ENCODE results near the gene MYCN. TPM values are rescaled to one million over a fixed set of nuclear protein-coding genes. Genes with fewer than 3 reads are reported as not detected.

Gene MYCN
- 0.18 TPM in 1 of 3 replicates, not detected in the others for polyA plus RNA-seq
- polyA plus RNA-seq (2011; ENCODE audit: low read depth) = 0.26 TPM
- polyA plus RNA-seq (2011; cell fraction: cytosol; rRNA removed) = 0.02 TPM in 1 of 2 replicates, not detected in the other
- polyA plus RNA-seq (2011; cell fraction: nucleus; rRNA removed) = 0.06 and 0.08 TPM in 2 replicates
- polyA plus RNA-seq (2012; ENCODE audit: low replicate concordance) = 0.08 and 0.15 TPM in 2 replicates
- 0.66 TPM in 1 of 3 replicates, not detected in the others for polyA minus RNA-seq
- polyA minus RNA-seq (2011; cell fraction: cytosol; rRNA and poly(A)+ RNA removed) = not detected
- not detected in 2 replicates for polyA minus RNA-seq (2011; cell fraction: nucleus; rRNA and poly(A)+ RNA removed)

- FAIRE-seq = no peak
- H2AFZ ChIP-seq (ENCODE audit: control insufficient read depth, low read length) = no peak within 1 kb of the TSS
- no peaks in the 10 kb centered on the region for H3K36me3 ChIP-seq (ENCODE audit: control insufficient read depth in 2 of 2, extremely low read depth in 1 of 2, insufficient read depth in 2 of 2, low read length in 2 of 2)
- no peaks in the 10 kb centered on the region for H4K20me1 ChIP-seq (ENCODE audit: control insufficient read depth, extremely low read depth, insufficient read depth, low read length)
- TF ChIP-seq CTCF (optimal IDR thresholded peaks at IDR 0.05 in 1 of 3, IDR thresholded peaks at IDR 0.05 in 1 of 3, conservative IDR thresholded peaks at IDR 0.05 in 1 of 3; ENCODE audit: extremely low read depth in 1 of 3, insufficient read depth in 2 of 3, low read length in 3 of 3) = no peak
- TF ChIP-seq EZH2 (IDR thresholded peaks at IDR 0.05; ENCODE audit: low read length) = no peak
- no peak within 1 kb of the TSS for H3K27ac ChIP-seq (ENCODE audit: control insufficient read depth, insufficient read depth, low read length)
- no peak within 1 kb of the TSS for H3K9ac ChIP-seq (ENCODE audit: control insufficient read depth, extremely low read depth, insufficient read depth, low read length)
- peaks cover 2% of the 10 kb centered on the region for H3K4me1 ChIP-seq (ENCODE audit: control insufficient read depth, extremely low read depth, insufficient read depth, low read length)
- no peaks in the 10 kb centered on the region for H3K79me2 ChIP-seq (ENCODE audit: control insufficient read depth, insufficient read depth, low read length)
- H3K4me3 ChIP-seq (ENCODE audit: control insufficient read depth in 2 of 3, extremely low read depth in 1 of 3, insufficient read depth in 2 of 3, low read depth in 1 of 3, low read length in 3 of 3) = peak within 1 kb of the TSS in 1 of 3 experiments; percentile 42
- dilution Hi-C loops (cut with MboI; ENCODE audit: extremely low pct_ligation_motif_present, low sequenced_read_pairs) = loop anchor here (25.0 kb wide), 1 partner anchor 572 kb away; no protein-coding TSS in a partner anchor
- H3K9me1 ChIP-seq (ENCODE audit: control insufficient read depth, extremely low read depth, insufficient read depth, low read length) = no peaks in the 10 kb centered on the region
- H3K27me3 ChIP-seq (ENCODE audit: control insufficient read depth, extremely low read depth, insufficient read depth, low read length) = peaks cover 44% of the 10 kb centered on the region
- no peak for DNase-seq (ENCODE audit: low read depth, low spot score)
- H3K9me3 ChIP-seq (ENCODE audit: control insufficient read depth, low read depth, low read length) = no peaks in the 10 kb centered on the region
- peak within 1 kb of the TSS; percentile 62 for H3K4me2 ChIP-seq (ENCODE audit: control insufficient read depth, extremely low read depth, insufficient read depth, low read depth, low read length)
Observed at GRCh38 chr2:15939854-15940660, at the start of gene MYCN. MYCN (plus strand) TSS chr2:15940550; CDS start chr2:15942065, 1,515 bp downstream.

- no peaks in the 10 kb centered on the region for H3K9me1 ChIP-seq (ENCODE audit: control insufficient read depth, extremely low read depth, insufficient read depth, low read length)
- H3K27ac ChIP-seq (ENCODE audit: control insufficient read depth, insufficient read depth, low read length) = no peak overlapping the region
- H2AFZ ChIP-seq (ENCODE audit: control insufficient read depth, low read length) = no peak overlapping the region
- no peak overlapping the region for H3K4me2 ChIP-seq (ENCODE audit: control insufficient read depth, extremely low read depth, insufficient read depth, low read depth, low read length)
- H3K4me1 ChIP-seq (ENCODE audit: control insufficient read depth, extremely low read depth, insufficient read depth, low read length) = peaks cover 8% of the 10 kb centered on the region
- no peaks in the 10 kb centered on the region for H3K36me3 ChIP-seq (ENCODE audit: control insufficient read depth in 2 of 2, extremely low read depth in 1 of 2, insufficient read depth in 2 of 2, low read length in 2 of 2)
- dilution Hi-C loops (cut with MboI; ENCODE audit: extremely low pct_ligation_motif_present, low sequenced_read_pairs) = no loop called here
- H3K9me3 ChIP-seq (ENCODE audit: control insufficient read depth, low read depth, low read length) = no peaks in the 10 kb centered on the region
- H3K9ac ChIP-seq (ENCODE audit: control insufficient read depth, extremely low read depth, insufficient read depth, low read length) = no peak overlapping the region
- FAIRE-seq (no peak), DNase-seq (ENCODE audit: low read depth, low spot score) (no peak)
- no peaks in the 10 kb centered on the region for H3K79me2 ChIP-seq (ENCODE audit: control insufficient read depth, insufficient read depth, low read length)
- H4K20me1 ChIP-seq (ENCODE audit: control insufficient read depth, extremely low read depth, insufficient read depth, low read length) = no peaks in the 10 kb centered on the region
- TF ChIP-seq CTCF (optimal IDR thresholded peaks at IDR 0.05 in 1 of 3, IDR thresholded peaks at IDR 0.05 in 1 of 3, conservative IDR thresholded peaks at IDR 0.05 in 1 of 3; ENCODE audit: extremely low read depth in 1 of 3, insufficient read depth in 2 of 3, low read length in 3 of 3) = no peak
- TF ChIP-seq EZH2 (IDR thresholded peaks at IDR 0.05; ENCODE audit: low read length) = no peak
- no peaks in the 10 kb centered on the region for H3K27me3 ChIP-seq (ENCODE audit: control insufficient read depth, extremely low read depth, insufficient read depth, low read length)
- H3K4me3 ChIP-seq (ENCODE audit: control insufficient read depth in 2 of 3, extremely low read depth in 1 of 3, insufficient read depth in 2 of 3, low read depth in 1 of 3, low read length in 3 of 3) = no peak overlapping the region
Observed at GRCh38 chr2:15890936-15891905, 49.1 kb upstream of the MYCN start.

Measured in keratinocyte (primary cell).